Lower lobe of right lung (tissue), 2 donors: Measurements from ENCODE around the gene RECK. TPM values are rescaled to one million over a fixed set of nuclear protein-coding genes. Genes with fewer than 3 reads are reported as not detected.

ENCODE experiments used
- ATAC-seq, 2 donors: fragments of 200-7000 bp; cut with Tn5 transposase; one replicate each; pipeline ENCODE4 v1.9.1; 2020 to 2022; ENCODE audit warnings: mild to moderate bottlenecking in 2 of 2, moderate library complexity in 2 of 2
- DNase-seq: peaks from one replicate; pipeline ENCODE4 v3.0.0-alpha.2; 2020
- H3K27ac ChIP-seq: fragments of 200-600 bp; one replicate; pipeline ENCODE4 v1.8.0; 2022
- H3K27me3 ChIP-seq: fragments of 200-600 bp; one replicate; pipeline ENCODE4 v1.8.0; 2022; ENCODE audit warnings: low read depth
- H3K36me3 ChIP-seq: fragments of 200-600 bp; one replicate; pipeline ENCODE4 v1.8.0; 2022; ENCODE audit warnings: mild to moderate bottlenecking
- H3K4me1 ChIP-seq: fragments of 200-600 bp; one replicate; pipeline ENCODE4 v1.8.0; 2022
- H3K4me3 ChIP-seq: fragments of 200-600 bp; one replicate; pipeline ENCODE4 v1.8.0; 2022; ENCODE audit warnings: mild to moderate bottlenecking
- H3K9me3 ChIP-seq: fragments of 200-600 bp; one replicate; pipeline ENCODE4 v1.8.0; 2022
- intact Hi-C: fragments of 100-400 bp; cut with DNase I; formaldehyde crosslinking; loops from one replicate; pipeline ENCODE4 v1.11.0; 2022
- total RNA-seq: library from RNA; stranded (reverse); fragmentation: NEBNext Ultra II Directional; extraction: Animal tissue kit (Norgen Biotek cat#: 25700); gene quantifications from one replicate; pipeline ENCODE4 v1.2.1, GENCODE V29; 2021
- TF ChIP-seq, protein P1 (sequence below): fragments of 200-600 bp; IDR thresholded peaks from one replicate; pipeline ENCODE4 v1.8.0; 2022; ENCODE audit warnings: antibody characterized with exemption, mild to moderate bottlenecking
- donor health status: DM: no; HTN: yes; CAD: no; lungs with severe emphysema.

RECK gene
- total RNA-seq, 1 donor from 2014 or later, result 15.2 TPM

DNA sequence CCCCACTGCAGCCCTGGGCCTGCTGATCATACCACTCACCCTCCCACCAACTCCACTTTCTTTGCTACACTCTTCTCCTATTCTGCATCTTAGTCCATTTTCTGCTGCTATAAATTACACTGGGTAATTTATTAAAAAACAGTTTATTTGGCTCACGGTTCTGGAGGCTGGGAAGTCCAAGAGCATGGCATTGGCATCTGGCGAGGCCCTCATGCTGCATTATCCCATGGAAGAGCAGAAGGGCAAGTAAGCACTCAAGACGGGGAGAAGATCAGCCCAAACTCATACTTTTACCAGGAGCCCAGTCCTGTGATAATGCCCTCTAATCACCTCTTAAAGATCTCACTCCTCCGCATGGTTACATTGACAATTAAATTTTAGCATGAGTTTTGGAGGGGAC lies 109.3 kb downstream of the RECK start:
- DNase-seq (no peak), ATAC-seq (no peak)
- Histone ChIP-seq H3K27me3 (no peaks in the 10 kb centered on the region), H3K4me1 (peaks cover 85% of the 10 kb centered on the region), H3K9me3 (no peaks in the 10 kb centered on the region), H3K27ac (no peak overlapping the region), H3K36me3 (peaks cover 21% of the 10 kb centered on the region), H3K4me3 (no peak overlapping the region)
- TF ChIP-seq, protein P1, sequence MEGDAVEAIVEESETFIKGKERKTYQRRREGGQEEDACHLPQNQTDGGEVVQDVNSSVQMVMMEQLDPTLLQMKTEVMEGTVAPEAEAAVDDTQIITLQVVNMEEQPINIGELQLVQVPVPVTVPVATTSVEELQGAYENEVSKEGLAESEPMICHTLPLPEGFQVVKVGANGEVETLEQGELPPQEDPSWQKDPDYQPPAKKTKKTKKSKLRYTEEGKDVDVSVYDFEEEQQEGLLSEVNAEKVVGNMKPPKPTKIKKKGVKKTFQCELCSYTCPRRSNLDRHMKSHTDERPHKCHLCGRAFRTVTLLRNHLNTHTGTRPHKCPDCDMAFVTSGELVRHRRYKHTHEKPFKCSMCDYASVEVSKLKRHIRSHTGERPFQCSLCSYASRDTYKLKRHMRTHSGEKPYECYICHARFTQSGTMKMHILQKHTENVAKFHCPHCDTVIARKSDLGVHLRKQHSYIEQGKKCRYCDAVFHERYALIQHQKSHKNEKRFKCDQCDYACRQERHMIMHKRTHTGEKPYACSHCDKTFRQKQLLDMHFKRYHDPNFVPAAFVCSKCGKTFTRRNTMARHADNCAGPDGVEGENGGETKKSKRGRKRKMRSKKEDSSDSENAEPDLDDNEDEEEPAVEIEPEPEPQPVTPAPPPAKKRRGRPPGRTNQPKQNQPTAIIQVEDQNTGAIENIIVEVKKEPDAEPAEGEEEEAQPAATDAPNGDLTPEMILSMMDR, result no peak
- intact Hi-C loops, result no loop called here

DNA sequence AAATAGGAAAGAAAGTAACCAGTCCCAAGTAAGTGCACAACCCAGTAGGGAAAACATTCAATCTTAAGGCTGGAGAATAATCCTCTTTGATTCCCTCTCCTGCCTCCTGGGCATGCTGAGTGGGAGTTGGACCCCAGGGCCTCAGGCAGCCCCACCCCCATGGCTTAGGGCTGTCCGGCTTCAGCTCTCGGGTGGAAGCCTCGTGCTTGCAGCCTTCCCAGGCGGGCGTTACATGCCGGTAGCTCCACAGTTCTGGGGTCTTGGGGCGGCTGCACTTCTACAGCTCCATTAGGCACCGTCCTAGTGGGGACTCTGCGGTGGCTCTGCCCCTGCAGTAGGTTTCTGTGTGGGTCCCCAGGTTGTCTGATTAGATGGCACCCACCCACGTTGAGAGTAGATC lies 109.9 kb downstream of the RECK start:
- H3K4me3 ChIP-seq, result no peak overlapping the region
- peaks cover 21% of the 10 kb centered on the region for H3K36me3 ChIP-seq
- TF ChIP-seq, protein P1, result no peak
- no peak overlapping the region for H3K27ac ChIP-seq
- intact Hi-C loops, result no loop called here
- ATAC-seq, result no peak
- H3K27me3 ChIP-seq, result no peaks in the 10 kb centered on the region
- H3K4me1 ChIP-seq, result peaks cover 85% of the 10 kb centered on the region
- DNase-seq, result no peak
- no peaks in the 10 kb centered on the region for H3K9me3 ChIP-seq

DNA sequence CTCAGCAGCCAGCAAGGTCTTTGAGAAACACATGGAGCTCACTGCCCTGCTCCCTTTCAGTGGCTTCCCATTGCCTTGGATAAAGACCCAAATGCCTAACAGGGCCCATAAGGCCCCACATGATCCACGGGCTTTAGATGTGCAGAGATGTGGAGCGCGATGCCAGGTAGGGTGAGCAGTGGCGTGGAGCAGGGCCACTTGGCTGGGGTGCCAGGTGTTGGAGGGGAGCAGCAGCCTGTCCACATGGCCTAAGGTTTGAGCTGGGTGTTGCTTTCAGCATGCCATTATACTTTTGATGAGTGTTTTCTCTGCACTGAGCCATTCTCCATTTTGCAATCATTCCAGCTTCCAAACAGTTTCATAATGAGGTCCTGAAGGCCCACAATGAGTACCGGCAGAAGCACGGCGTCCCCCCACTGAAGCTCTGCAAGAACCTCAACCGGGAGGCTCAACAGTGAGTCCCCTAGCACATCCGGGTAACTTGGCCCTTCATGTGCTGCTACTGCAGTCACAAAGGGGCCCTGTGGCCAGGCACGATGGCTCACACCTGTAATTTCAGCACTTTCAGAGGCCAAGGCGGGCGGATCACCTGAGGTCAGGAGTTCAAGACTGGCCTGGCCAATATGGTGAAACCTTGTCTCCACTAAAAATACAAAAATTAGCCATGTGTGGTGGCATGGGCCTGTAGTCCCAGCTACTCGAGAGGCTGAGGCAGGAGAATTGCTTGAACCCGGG lies 110.9 kb downstream of the RECK start:
- Histone ChIP-seq H3K36me3 (peaks cover 21% of the 10 kb centered on the region), H3K9me3 (no peaks in the 10 kb centered on the region), H3K4me3 (no peak overlapping the region), H3K4me1 (peaks cover 84% of the 10 kb centered on the region), H3K27ac (peak overlapping the region; percentile 61), H3K27me3 (no peaks in the 10 kb centered on the region)
- DNase-seq (no peak), ATAC-seq (no peak)
- intact Hi-C loops, result no loop called here
- TF ChIP-seq, protein P1, result no peak

DNA sequence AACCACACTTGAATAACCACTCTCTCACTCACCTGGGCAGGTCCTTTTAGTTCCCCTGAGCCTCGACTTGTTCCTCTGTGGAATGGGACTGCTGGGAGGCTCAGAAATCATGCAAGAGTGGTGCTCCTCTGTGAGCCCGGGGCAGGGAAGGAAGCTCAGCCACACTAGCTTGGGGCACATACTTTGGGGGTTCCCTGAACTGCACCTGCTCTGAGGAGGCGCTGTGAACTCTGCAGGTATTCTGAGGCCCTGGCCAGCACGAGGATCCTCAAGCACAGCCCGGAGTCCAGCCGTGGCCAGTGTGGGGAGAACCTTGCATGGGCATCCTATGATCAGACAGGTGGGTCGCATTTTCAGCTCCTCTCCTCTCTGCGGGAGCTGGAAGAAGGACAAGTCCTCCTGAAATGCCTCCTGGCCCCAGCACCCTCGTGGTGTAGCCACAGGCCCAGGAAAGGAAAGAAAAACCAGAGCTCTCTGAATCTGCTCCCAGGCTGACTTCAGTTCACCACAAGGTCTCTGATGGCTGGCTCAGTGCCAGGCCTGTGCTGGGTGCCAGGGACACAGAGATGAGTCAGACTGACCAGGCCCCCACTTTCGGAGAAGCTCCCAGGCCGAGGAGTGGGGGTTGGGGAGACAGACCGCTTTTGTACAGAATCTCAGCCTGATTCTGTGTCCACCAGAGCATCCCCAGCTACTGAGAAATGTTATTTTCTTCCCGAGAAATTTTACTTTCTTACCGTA lies 111.8 kb downstream of the RECK start:
- intact Hi-C loops, result no loop called here
- Histone ChIP-seq H3K4me3 (no peak overlapping the region), H3K27me3 (no peaks in the 10 kb centered on the region), H3K9me3 (no peaks in the 10 kb centered on the region), H3K36me3 (peaks cover 21% of the 10 kb centered on the region), H3K4me1 (peaks cover 84% of the 10 kb centered on the region), H3K27ac (peak overlapping the region; percentile 61)
- TF ChIP-seq, protein P1, result no peak
- ATAC-seq (peak; percentile 54 to 74), DNase-seq (peak; percentile 92)

DNA sequence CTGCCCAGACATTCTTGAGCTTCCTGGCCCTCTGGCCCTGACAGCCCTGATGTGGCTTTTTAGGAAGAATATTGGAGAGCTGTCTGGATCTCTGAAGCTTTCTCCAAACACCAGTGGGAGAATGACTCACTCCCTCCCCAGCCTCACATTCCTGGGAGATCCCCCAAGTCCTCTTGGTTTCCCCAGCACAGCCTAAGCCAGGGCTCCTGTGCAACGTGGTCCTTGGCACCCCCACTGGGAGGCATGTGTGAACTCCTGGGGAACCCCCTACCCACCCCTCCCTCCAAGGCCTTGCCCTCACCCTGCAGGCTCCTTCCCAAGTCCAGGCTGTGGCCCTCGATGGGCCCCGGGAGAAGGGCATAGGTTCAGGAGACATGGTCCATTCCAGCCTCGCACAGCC lies 112.5 kb downstream of the RECK start:
- Histone ChIP-seq H3K27me3 (no peaks in the 10 kb centered on the region), H3K36me3 (peaks cover 21% of the 10 kb centered on the region), H3K27ac (peak overlapping the region; percentile 61), H3K9me3 (no peaks in the 10 kb centered on the region), H3K4me3 (no peak overlapping the region), H3K4me1 (peaks cover 81% of the 10 kb centered on the region)
- intact Hi-C loops, result no loop called here
- TF ChIP-seq, protein P1, result no peak
- DNase-seq, result no peak
- ATAC-seq, result no peak
